ENCODE data around the gene IQGAP2.

- TF ChIP-seq CTCF (IDR thresholded peaks at IDR 0.05) = no peak
- TF ChIP-seq POLR2A (IDR thresholded peaks at IDR 0.05) = no peak
Measured at GRCh38 chr5:76380346-76381066, 22.6 kb upstream of the IQGAP2 start.

All from right lobe of liver (tissue), 4 donors.